Esophagus muscularis mucosa (tissue), 4 donors: Measurements from ENCODE around the gene TGFBR2. TPM values are rescaled to one million over a fixed set of nuclear protein-coding genes. Genes with fewer than 3 reads are reported as not detected.

Source experiments
- DNase-seq: peaks from one replicate; pipeline ENCODE4 v3.0.0-alpha.2; 2017; ENCODE audit errors: extremely low spot score
- H3K27ac ChIP-seq, 4 donors: fragments of 200-600 bp; sonication (generic); replicated peaks in 1 of 4; 1 replicate in 3 of 4; 2 replicates in 1 of 4; pipeline ENCODE4 v1.5.1; 2016 to 2019; ENCODE audit warnings: mild to moderate bottlenecking in 1 of 4
- H3K27me3 ChIP-seq, 4 donors: fragments of 200-600 bp; sonication (generic); one replicate each; pipeline versions ENCODE4 v1.5.1 to v1.6.0; 2016 to 2019
- H3K36me3 ChIP-seq, 4 donors: fragments of 200-600 bp; sonication (generic); one replicate each; pipeline ENCODE4 v1.5.1; 2016 to 2019
- H3K4me1 ChIP-seq, 4 donors: fragments of 200-600 bp; sonication (generic); one replicate each; pipeline ENCODE4 v1.5.1; 2016 to 2019
- H3K4me3 ChIP-seq, 4 donors: fragments of 200-600 bp; sonication (generic); 1 replicate in 2 of 4; 2 replicates in 2 of 4; pipeline ENCODE4 v1.5.1; 2016 to 2019; ENCODE audit warnings: mild to moderate bottlenecking in 4 of 4, moderate library complexity in 1 of 4
- H3K9me3 ChIP-seq, 4 donors: fragments of 200-600 bp; sonication (generic); 1 replicate in 3 of 4; 2 replicates in 1 of 4; pipeline ENCODE4 v1.5.1; 2016 to 2019
- EP300 ChIP-seq: sonication (generic); formaldehyde crosslinking; IDR thresholded peaks from one replicate; pipeline ENCODE4 v1.6.1; 2017; ENCODE audit warnings: antibody characterized with exemption
- POLR2A ChIP-seq: fragments of 450-650 bp; IDR thresholded peaks from one replicate; pipeline ENCODE4 v1.6.1; 2017; ENCODE audit warnings: antibody characterized with exemption, moderate library complexity, mild to moderate bottlenecking, low read depth
- POLR2AphosphoS5 ChIP-seq, 2 donors: sonication (generic); formaldehyde crosslinking; IDR thresholded peaks; one replicate each; pipeline ENCODE4 v1.6.1; 2017; ENCODE audit warnings: antibody characterized with exemption in 2 of 2
- WGBS: methylation state at CpG from one replicate; pipeline ENCODE4 v1.1.5; 2018; 5-methylcytosine and 5-hydroxymethylcytosine counted together
- intact Hi-C: fragments of 100-400 bp; cut with DNase I; formaldehyde crosslinking; loops from one replicate; pipeline ENCODE4 v1.15.1; 2023
- total RNA-seq, 4 donors: library from RNA; depleted of rRNA; stranded (reverse); fragments of >200 nt; gene quantifications; one replicate each; pipeline versions ENCODE4 v1.1.0 to v1.2.1, GENCODE V29; 2016
- TF ChIP-seq, protein P1 (sequence below), 3 experiments: fragments of 200-600 bp in 2 of 3; fragments of 450-650 bp in 1 of 3; sonication (generic) in 2 of 3; IDR thresholded peaks; one replicate each; pipeline ENCODE4 v1.5.1; 2017 to 2019; ENCODE audit warnings: antibody characterized with exemption in 3 of 3, mild to moderate bottlenecking in 2 of 3, moderate library complexity in 1 of 3

The TGFBR2 gene
- total RNA-seq, 4 donors from 2014 or later: 202 to 292 (median 261) TPM

- TF ChIP-seq, protein P1, sequence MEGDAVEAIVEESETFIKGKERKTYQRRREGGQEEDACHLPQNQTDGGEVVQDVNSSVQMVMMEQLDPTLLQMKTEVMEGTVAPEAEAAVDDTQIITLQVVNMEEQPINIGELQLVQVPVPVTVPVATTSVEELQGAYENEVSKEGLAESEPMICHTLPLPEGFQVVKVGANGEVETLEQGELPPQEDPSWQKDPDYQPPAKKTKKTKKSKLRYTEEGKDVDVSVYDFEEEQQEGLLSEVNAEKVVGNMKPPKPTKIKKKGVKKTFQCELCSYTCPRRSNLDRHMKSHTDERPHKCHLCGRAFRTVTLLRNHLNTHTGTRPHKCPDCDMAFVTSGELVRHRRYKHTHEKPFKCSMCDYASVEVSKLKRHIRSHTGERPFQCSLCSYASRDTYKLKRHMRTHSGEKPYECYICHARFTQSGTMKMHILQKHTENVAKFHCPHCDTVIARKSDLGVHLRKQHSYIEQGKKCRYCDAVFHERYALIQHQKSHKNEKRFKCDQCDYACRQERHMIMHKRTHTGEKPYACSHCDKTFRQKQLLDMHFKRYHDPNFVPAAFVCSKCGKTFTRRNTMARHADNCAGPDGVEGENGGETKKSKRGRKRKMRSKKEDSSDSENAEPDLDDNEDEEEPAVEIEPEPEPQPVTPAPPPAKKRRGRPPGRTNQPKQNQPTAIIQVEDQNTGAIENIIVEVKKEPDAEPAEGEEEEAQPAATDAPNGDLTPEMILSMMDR (IDR thresholded peaks at IDR 0.05): no peak
- TF ChIP-seq POLR2A: no peak
- TF ChIP-seq EP300: no peak
- TF ChIP-seq POLR2AphosphoS5 (IDR thresholded peaks at IDR 0.05): no peak
Observed at GRCh38 chr3:30631243-30631904, 25.0 kb downstream of the TGFBR2 start.

DNA sequence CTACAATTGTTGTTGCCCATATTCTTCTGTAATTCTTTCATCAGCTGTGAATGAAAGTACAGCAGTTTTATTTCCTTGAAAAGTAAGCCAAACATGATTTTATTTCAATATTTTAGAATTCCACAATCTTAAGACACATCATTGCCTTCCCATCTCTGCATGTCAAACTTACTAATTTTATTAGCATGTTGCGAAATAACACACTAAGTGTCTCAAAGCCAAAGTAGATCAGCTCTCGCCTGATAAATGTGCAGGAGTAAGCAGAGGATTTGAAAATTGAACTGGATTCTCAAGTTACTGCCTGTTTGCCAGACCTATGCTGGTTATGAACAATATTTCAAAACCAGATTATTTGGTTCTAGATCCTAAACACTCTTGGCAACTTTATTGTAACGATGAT lies 25.7 kb downstream of the TGFBR2 start:
- peaks cover 93 to 100% (median 99%) of the 10 kb centered on the region in 4 donors for H3K4me1 ChIP-seq
- 81% methylated on average over 3 of the region's 3 CpGs for WGBS
- H3K27ac ChIP-seq: peak overlapping the region; percentile 36 to 67 (median 64)
- H3K36me3 ChIP-seq: no peaks in the 10 kb centered on the region
- H3K9me3 ChIP-seq: no peaks in the 10 kb centered on the region
- no peak overlapping the region for H3K4me3 ChIP-seq
- H3K27me3 ChIP-seq: no peaks in the 10 kb centered on the region
- intact Hi-C loops: no loop called here
- no peak for TF ChIP-seq EP300
- TF ChIP-seq POLR2AphosphoS5 (IDR thresholded peaks at IDR 0.05): peak in 1 of 2 donors; percentile 21
- TF ChIP-seq, protein P1 (IDR thresholded peaks at IDR 0.05): no peak
- no peak for TF ChIP-seq POLR2A
- DNase-seq: no peak

More at GRCh38 chr3:30631243-30631904, 25.0 kb downstream of the TGFBR2 start:
- peak overlapping the region; percentile 61 to 69 (median 66) for H3K27ac ChIP-seq
- intact Hi-C loops: no loop called here
- 77% methylated on average over 7 of the region's 7 CpGs for WGBS
- no peak for DNase-seq
- no peak overlapping the region for H3K4me3 ChIP-seq
- no peaks in the 10 kb centered on the region for H3K27me3 ChIP-seq
- H3K4me1 ChIP-seq: peaks cover 96 to 100% (median 100%) of the 10 kb centered on the region in 4 donors
- no peaks in the 10 kb centered on the region for H3K9me3 ChIP-seq
- peaks cover 0 to 4% (median 0%) of the 10 kb centered on the region in 4 donors for H3K36me3 ChIP-seq

- H3K4me1 ChIP-seq: peaks cover 92 to 100% (median 99%) of the 10 kb centered on the region in 4 donors
- no peak for DNase-seq
- peak overlapping the region in 3 of 4 donors; percentile 5 to 66 (median 36) for H3K27ac ChIP-seq
- no peaks in the 10 kb centered on the region for H3K27me3 ChIP-seq
- WGBS: 78% methylated on average over 1 of the region's 1 CpG
- no peak overlapping the region for H3K4me3 ChIP-seq
- intact Hi-C loops: no loop called here
- no peaks in the 10 kb centered on the region for H3K9me3 ChIP-seq
- TF ChIP-seq, protein P1 (IDR thresholded peaks at IDR 0.05): no peak
- TF ChIP-seq POLR2A: no peak
- TF ChIP-seq EP300: no peak
- TF ChIP-seq POLR2AphosphoS5 (IDR thresholded peaks at IDR 0.05): no peak
- H3K36me3 ChIP-seq: no peaks in the 10 kb centered on the region
Observed at GRCh38 chr3:30632521-30632920, 26.1 kb downstream of the TGFBR2 start.

DNA sequence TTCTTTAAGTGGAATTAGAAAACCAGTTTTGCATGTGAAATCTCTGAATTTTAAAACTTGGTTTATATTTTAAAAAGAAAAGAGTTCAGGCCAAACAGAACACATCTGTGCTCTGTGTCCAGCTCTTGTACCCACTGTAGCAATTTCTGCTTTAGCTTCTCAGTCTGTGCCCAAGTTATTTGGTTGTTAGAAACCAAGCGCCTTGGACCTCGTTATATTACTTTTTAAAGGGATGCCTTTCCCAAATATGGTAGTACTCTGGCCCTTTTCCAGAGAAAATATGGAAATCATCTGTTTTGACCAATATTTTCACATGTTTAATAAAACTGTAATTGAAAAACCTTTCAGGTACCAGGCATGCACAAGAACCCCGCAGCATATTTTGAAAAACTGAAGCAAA lies 27.3 kb downstream of the TGFBR2 start:
- no peak overlapping the region for H3K4me3 ChIP-seq
- peaks cover 85 to 99% (median 97%) of the 10 kb centered on the region in 4 donors for H3K4me1 ChIP-seq
- no peaks in the 10 kb centered on the region for H3K27me3 ChIP-seq
- H3K27ac ChIP-seq: peak overlapping the region; percentile 32 to 49 (median 37)
- DNase-seq: no peak
- no peaks in the 10 kb centered on the region for H3K36me3 ChIP-seq
- whole genome bisulfite sequencing: 49% methylated on average over 3 of the region's 3 CpGs
- TF ChIP-seq POLR2A (no peak), POLR2AphosphoS5 (IDR thresholded peaks at IDR 0.05) (no peak), EP300 (no peak)
- TF ChIP-seq, protein P1 (IDR thresholded peaks at IDR 0.05): no peak
- intact Hi-C loops: no loop called here
- no peaks in the 10 kb centered on the region for H3K9me3 ChIP-seq
